Aorta (tissue), 5 donors: ENCODE measurements around the gene FAM180A. TPM values are rescaled to one million over a fixed set of nuclear protein-coding genes. Genes with fewer than 3 reads are reported as not detected.

Source experiments
- ATAC-seq: fragments of 200-7000 bp; cut with Tn5 transposase; one replicate; pipeline ENCODE4 v1.9.1; 2022; ENCODE audit warnings: moderate library complexity; ENCODE audit not compliant: low FRiP score
- DNase-seq, 2 donors: peaks; one replicate each; pipeline ENCODE4 v3.0.0-alpha.2; 2020
- H3K27ac ChIP-seq, 2 donors: one replicate each; pipeline ENCODE4 v1.5.1; 2013; ENCODE audit warnings: low read length in 2 of 2, mild to moderate bottlenecking in 2 of 2, moderate library complexity in 2 of 2, control low read depth in 1 of 2, inconsistent platforms in 1 of 2, low read depth in 1 of 2
- H3K27me3 ChIP-seq, 2 donors: one replicate each; pipeline ENCODE4 v1.6.1; 2013; ENCODE audit warnings: control low read depth in 1 of 2, low read length in 1 of 2, mild to moderate bottlenecking in 1 of 2, moderate library complexity in 1 of 2; ENCODE audit not compliant: insufficient read depth in 2 of 2, control insufficient read depth in 1 of 2
- H3K36me3 ChIP-seq, 2 donors: one replicate each; pipeline ENCODE4 v1.6.1; 2013; ENCODE audit warnings: control low read depth in 1 of 2, low read length in 1 of 2, mild to moderate bottlenecking in 1 of 2; ENCODE audit not compliant: insufficient read depth in 2 of 2, control insufficient read depth in 1 of 2
- H3K4me1 ChIP-seq, 2 donors: one replicate each; pipeline ENCODE4 v1.6.1; 2013; ENCODE audit warnings: low read length in 2 of 2, control low read depth in 1 of 2, mild to moderate bottlenecking in 1 of 2, moderate library complexity in 1 of 2; ENCODE audit not compliant: insufficient read depth in 2 of 2, control insufficient read depth in 1 of 2
- H3K4me3 ChIP-seq, 2 donors: one replicate each; pipeline ENCODE4 v1.5.1; 2013; ENCODE audit warnings: low read length in 2 of 2, control low read depth in 1 of 2, mild to moderate bottlenecking in 1 of 2
- H3K9me3 ChIP-seq: one replicate; pipeline ENCODE4 v1.6.1; 2013; ENCODE audit warnings: mild to moderate bottlenecking, low read length; ENCODE audit not compliant: control insufficient read depth
- WGBS, 2 donors: extraction: QIAGEN DNeasy Blood & Tissue Kit; methylation state at CpG; one replicate each; pipeline ENCODE4 v1.1.7; 2013; 5-methylcytosine and 5-hydroxymethylcytosine counted together
- intact Hi-C, 2 donors: fragments of 100-400 bp; cut with DNase I; formaldehyde crosslinking; loops; one replicate each; pipeline versions ENCODE4 v1.14.2 to v1.15.0; 2022
- polyA plus RNA-seq, 2 donors: library from polyadenylated mRNA; stranded (reverse); fragments of 200-250 nt; gene quantifications; one replicate each; pipeline ENCODE4 v1.2.3, GENCODE V29; 2013
- total RNA-seq, 2 donors: library from RNA; stranded (reverse); fragmentation: NEBNext Ultra II Directional; extraction: Animal tissue kit (Norgen Biotek cat#: 25700); gene quantifications; one replicate each; pipeline ENCODE4 v1.2.1, GENCODE V29; 2021
- donor health status: healthy with polysubstance abuse.
- donor health status: Bipolar disorder and iron deficiency.
- donor health status: DM: no; HTN: no; CAD: no.
- donor health status: DM: no; HTN: no; CAD: no.
- donor health status: DM: yes; HTN: yes; CAD: no.

Gene FAM180A
- total and polyA plus RNA-seq, 4 donors: 4.5 to 67.1 (median 35.9) TPM

GRCh38 chr7:135775230-135775629 is 26.6 kb upstream of the FAM180A start:
- no peak for ATAC-seq

GRCh38 chr7:135774284-135774683 is 25.7 kb upstream of the FAM180A start:
- Histone ChIP-seq H3K27me3 (no peaks in the 10 kb centered on the region), H3K4me1 (no peaks in the 10 kb centered on the region), H3K4me3 (no peak overlapping the region), H3K36me3 (no peaks in the 10 kb centered on the region), H3K9me3 (no peaks in the 10 kb centered on the region), H3K27ac (no peak overlapping the region)
- intact Hi-C loops: no loop called here
- 51 to 64% methylated on average over 4 of the region's 4 CpGs for WGBS, 2 donors
- ATAC-seq (no peak), DNase-seq (no peak)

More at GRCh38 chr7:135775230-135775629, 26.6 kb upstream of the FAM180A start:
- intact Hi-C loops: no loop called here
- no peak overlapping the region for H3K27ac ChIP-seq
- no peaks in the 10 kb centered on the region for H3K36me3 ChIP-seq
- WGBS, 2 donors: 99 to 100% methylated on average over 2 of the region's 2 CpGs
- no peak overlapping the region for H3K4me3 ChIP-seq
- no peaks in the 10 kb centered on the region for H3K9me3 ChIP-seq
- no peak for DNase-seq
- H3K4me1 ChIP-seq: peaks cover 0 to 2% of the 10 kb centered on the region in 2 donors
- no peaks in the 10 kb centered on the region for H3K27me3 ChIP-seq

DNA sequence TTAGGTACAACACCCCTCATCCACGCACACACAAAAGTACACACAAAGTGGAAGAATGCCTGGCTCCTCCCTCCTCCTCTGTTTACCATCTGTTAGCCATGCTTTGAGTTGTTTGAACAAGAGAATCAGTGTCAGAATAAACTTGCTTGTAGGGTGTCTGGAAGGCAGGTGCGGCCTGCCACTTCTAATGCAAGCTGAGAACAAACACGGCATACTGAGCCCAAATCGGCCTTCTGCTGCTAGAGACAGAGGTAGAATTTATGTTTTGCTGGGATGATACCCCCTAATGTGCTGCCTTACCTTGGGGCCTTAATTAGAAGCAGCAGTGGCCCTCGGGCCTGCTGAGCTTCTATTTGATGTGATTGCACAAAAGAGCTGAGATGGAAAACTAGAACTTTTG is 24.9 kb upstream of the FAM180A start:
- H3K36me3 ChIP-seq: no peaks in the 10 kb centered on the region
- H3K27me3 ChIP-seq: no peaks in the 10 kb centered on the region
- no peak overlapping the region for H3K4me3 ChIP-seq
- H3K27ac ChIP-seq: no peak overlapping the region
- no peaks in the 10 kb centered on the region for H3K9me3 ChIP-seq
- intact Hi-C loops: no loop called here
- no peaks in the 10 kb centered on the region for H3K4me1 ChIP-seq
- no peak for ATAC-seq
- DNase-seq: no peak
- WGBS, 2 donors: 73 to 82% methylated on average over 5 of the region's 5 CpGs

DNA sequence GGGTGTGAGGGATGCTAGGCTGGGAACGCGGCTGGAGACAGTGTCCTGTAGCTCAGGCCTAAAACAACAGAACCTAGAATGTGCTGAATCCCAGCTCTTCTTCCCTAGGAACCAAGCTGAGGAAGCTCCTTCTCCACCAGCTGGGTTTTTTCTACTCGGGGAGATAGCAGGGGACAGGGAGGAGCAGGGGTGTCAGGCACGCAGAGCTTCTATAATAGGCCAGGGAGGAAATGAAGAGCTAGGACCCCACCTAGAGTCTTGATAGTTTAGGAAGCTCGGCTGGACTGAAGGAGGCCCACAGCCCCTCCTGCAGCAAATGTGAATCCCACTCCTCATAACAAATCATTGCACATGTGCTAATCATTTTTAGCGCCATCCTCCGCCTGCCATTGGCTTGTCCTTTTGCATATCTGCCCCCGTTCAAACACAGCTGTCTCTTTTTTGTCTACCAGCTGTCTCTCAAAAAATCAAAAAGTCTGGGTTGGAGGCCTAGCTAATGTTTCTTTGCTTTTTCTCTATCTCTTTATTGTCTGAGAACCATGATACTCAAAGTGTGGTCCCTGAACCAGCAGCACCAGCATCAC is 24.1 kb upstream of the FAM180A start:
- H3K27ac ChIP-seq: no peak overlapping the region
- ATAC-seq (no peak), DNase-seq (no peak)
- 81 to 91% methylated on average over 8 of the region's 8 CpGs for WGBS, 2 donors
- peaks cover 0 to under 1% of the 10 kb centered on the region in 2 donors for H3K4me1 ChIP-seq
- intact Hi-C loops: no loop called here
- no peaks in the 10 kb centered on the region for H3K36me3 ChIP-seq
- no peak overlapping the region for H3K4me3 ChIP-seq
- H3K9me3 ChIP-seq: no peaks in the 10 kb centered on the region
- H3K27me3 ChIP-seq: no peaks in the 10 kb centered on the region

- DNase-seq (no peak), ATAC-seq (no peak)
- Histone ChIP-seq H3K4me1 (peaks cover 0 to 3% of the 10 kb centered on the region in 2 donors), H3K27ac (no peak overlapping the region), H3K4me3 (no peak overlapping the region), H3K27me3 (no peaks in the 10 kb centered on the region), H3K36me3 (no peaks in the 10 kb centered on the region), H3K9me3 (no peaks in the 10 kb centered on the region)
- intact Hi-C loops: no loop called here
- WGBS, 2 donors: 82 to 89% methylated on average over 4 of the region's 4 CpGs
Observed at GRCh38 chr7:135771961-135772638, 23.5 kb upstream of the FAM180A start.

- ATAC-seq (no peak), DNase-seq (no peak)
- Histone ChIP-seq H3K4me3 (no peak overlapping the region), H3K27me3 (no peaks in the 10 kb centered on the region), H3K9me3 (no peaks in the 10 kb centered on the region), H3K4me1 (peaks cover 0 to 3% of the 10 kb centered on the region in 2 donors), H3K27ac (no peak overlapping the region), H3K36me3 (no peaks in the 10 kb centered on the region)
- WGBS, 2 donors: 93 to 94% methylated on average over 1 of the region's 1 CpG
- intact Hi-C loops: no loop called here
Observed at GRCh38 chr7:135771051-135771450, 22.4 kb upstream of the FAM180A start.

DNA sequence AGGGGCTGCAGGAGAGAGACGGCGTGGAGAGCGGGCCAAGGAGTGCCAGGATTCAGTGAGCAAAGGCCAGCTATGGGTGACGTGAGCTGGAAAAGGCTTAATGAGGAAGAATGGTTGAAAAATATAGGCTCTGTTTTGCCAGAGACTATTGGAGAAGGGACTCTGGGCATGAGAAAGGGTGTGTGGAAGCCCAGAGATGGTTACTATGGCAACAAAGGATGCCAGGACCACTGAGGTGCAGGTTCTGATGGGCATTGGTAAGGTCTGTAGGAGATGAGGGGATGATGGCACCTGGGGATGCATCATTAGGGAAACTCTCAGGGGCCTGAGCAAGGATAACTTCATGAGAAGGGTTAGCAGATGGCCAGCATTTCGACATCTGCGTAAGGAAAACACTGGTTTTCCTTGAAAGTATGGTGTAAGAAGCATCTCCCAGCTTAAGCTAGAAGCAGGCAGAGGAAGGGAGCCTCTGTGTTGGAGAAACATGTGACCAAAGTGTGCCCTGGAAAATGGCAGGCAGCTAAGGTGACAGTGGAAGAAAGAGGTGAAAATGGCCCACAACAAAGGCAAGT is 21.6 kb upstream of the FAM180A start:
- Histone ChIP-seq H3K4me1 (peaks cover 0 to 3% of the 10 kb centered on the region in 2 donors), H3K9me3 (no peaks in the 10 kb centered on the region), H3K27ac (no peak overlapping the region), H3K4me3 (no peak overlapping the region), H3K27me3 (no peaks in the 10 kb centered on the region), H3K36me3 (no peaks in the 10 kb centered on the region)
- ATAC-seq (no peak), DNase-seq (no peak)
- intact Hi-C loops: no loop called here
- WGBS, 2 donors: 93 to 96% methylated on average over 6 of the region's 6 CpGs

GRCh38 chr7:135769005-135769802 is 20.6 kb upstream of the FAM180A start:
- DNase-seq: peak in 1 of 2 donors; percentile 51
- 23 to 37% methylated on average over 7 of the region's 7 CpGs for WGBS, 2 donors
- peak; percentile 61 for ATAC-seq

More at GRCh38 chr7:135769005-135769802, 20.6 kb upstream of the FAM180A start:
- H3K36me3 ChIP-seq: no peaks in the 10 kb centered on the region
- H3K27ac ChIP-seq: peak overlapping the region in 1 of 2 donors; percentile 68
- H3K4me1 ChIP-seq: peaks cover 0 to 3% of the 10 kb centered on the region in 2 donors
- H3K27me3 ChIP-seq: no peaks in the 10 kb centered on the region
- no peak overlapping the region for H3K4me3 ChIP-seq
- H3K9me3 ChIP-seq: no peaks in the 10 kb centered on the region
- intact Hi-C loops: no loop called here
